SK-N-DZ (cell line): ENCODE data around the gene SPDYC.
"Not testable (repeated sequence)": the region's sequence is repeated elsewhere in the genome, so short reads cannot be mapped to it uniquely, and the experiment has no call there.

Experiments used
- DNase-seq: peaks from one replicate; pipeline ENCODE4 v3.0.0-alpha.2; 2015; ENCODE audit warnings: low spot score

SPDYC gene

DNA sequence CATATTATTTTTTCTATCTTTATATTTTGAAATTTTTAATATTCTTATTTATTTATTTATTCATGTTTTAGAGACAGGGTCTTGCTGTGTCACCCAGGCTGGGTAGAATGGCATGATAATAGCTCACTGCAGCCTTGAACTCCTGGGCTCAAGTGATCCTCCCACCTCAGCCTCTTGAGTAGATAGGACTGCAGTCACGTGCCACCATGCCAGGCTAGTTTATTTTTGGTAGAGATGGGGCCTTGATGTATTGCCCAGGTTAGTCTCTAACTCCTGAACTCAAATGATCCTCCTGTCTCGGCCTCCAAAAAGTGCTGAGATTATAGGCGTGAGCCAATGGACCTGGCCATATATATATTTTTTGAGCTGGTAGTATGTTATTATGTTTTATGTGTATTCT lies 2.4 kb upstream of the SPDYC start:
- no peak for DNase-seq

- no peak for DNase-seq
These were observed 830 bp upstream of the SPDYC start for GRCh38 chr11:65169164-65169641.

DNA sequence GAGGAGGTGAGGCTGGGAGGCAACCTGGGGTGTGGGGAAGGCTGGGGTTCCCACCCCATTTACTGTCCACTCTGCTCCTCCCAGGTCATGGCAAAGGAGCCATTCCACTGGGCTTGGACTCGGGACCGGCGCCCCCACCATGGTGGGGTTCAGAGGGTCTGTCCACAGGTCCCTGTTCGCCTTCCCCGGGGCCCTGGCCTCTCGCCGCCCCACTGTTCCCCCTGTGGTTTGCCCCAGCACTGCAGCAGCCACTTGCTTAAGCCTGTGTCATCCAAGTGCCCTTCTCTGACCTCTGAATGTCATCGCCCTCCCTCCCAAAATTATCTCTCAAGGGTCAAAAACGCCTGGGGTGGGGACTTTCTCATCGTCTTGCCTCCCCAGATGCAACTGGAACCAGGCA lies 2.6 kb downstream of the SPDYC start:
- no peak for DNase-seq

DNA sequence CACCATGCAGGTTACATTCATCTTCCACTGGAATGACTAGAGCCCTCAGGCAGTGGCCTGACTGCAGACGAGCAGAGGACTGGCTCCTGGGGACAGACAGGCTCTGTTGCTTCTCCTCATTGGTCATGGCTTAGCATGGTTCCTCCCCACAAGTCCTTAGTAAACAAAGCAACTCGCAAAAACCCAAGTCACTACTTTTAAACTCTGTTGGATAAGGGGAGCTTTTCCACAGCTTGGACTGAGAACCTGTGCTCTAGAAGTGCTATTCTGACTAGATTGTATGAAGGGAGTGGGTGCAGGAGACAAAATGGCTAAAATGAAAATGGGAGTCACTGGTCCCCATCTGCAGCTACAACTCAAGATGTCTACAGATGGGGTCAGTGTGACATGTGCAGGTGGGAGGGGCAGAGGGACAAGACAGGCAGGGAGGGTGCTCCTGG lies 4.6 kb downstream of the SPDYC start:
- DNase-seq = not testable (repeated sequence)

DNA sequence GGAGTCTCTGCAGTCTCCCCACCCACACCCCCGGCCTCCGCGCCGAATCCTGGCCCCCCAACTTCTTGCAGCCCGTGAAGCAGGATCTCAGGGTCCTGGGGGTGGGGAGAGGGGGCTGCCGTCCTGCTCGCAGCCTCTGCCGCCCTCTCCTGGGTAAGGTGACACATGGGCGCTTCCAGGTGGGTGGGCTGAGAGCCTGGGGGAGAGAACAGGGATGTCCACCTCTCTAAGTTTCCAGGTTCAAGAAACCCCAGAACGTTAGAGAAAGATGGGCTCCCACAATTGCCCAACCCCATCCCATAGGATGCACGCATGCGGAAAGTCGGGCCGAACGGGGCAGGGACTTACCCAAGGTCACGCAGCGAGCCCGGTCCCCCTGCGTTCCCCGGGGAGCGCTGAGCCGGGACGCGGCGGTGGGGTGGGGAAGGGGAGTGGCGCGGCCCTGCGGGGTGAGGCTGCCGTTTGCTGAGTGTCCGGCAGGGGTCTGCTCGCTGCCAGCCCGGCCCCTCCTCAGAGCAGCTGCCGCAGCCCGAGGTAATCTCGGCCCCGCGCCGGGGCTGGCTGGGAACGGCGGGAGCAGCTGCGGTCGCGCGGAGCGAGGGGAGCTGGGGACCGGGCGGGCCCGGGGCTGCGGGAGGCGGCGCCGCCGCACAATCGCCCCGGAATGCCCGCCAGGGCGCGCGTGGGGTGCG lies 11.0 kb downstream of the SPDYC start:
- peak; percentile 79 for DNase-seq

- DNase-seq = peak; percentile 73
These were observed 11.7 kb downstream of the SPDYC start, which contains the start of gene CAPN1 for GRCh38 chr11:65181569-65182257. CAPN1 (plus strand) TSS chr11:65181928; CDS start chr11:65182702, 774 bp downstream.

- DNase-seq = peak; percentile 29
These were observed 12.5 kb downstream of the SPDYC start for GRCh38 chr11:65182258-65183170.

DNA sequence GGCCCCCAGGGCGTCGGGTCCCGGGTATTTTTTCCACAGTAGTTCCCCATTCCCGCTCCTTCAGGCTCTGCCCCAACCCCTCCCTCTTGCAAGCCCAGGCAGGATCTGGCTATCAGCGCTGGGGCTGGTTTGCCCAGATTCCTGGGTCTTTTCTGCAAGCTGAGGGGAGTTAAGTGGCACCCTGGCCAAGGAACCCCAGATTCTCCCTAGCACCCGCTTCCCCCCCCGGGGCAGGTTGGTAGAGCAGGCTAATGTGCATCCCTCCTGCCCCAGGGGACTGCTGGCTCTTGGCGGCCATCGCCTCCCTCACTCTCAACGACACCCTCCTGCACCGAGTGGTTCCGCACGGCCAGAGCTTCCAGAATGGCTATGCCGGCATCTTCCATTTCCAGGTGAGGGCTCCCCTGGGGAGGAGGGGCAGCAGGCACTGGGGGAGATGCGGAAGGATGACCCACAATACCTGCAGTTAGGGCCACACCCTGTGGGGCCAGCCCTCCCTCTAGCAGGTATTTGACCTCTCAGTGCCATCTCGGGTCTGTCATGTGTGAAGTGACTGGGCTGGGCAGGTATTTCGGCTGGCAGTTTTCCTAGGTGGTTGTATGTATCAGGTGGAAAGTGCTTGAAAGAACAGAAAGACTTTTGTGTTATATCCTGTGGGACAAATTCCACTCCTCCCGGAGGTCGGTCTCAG lies 13.3 kb downstream of the SPDYC start:
- no peak for DNase-seq

GRCh38 chr11:65184146-65184545 lies 14.1 kb downstream of the SPDYC start:
- no peak for DNase-seq

DNA sequence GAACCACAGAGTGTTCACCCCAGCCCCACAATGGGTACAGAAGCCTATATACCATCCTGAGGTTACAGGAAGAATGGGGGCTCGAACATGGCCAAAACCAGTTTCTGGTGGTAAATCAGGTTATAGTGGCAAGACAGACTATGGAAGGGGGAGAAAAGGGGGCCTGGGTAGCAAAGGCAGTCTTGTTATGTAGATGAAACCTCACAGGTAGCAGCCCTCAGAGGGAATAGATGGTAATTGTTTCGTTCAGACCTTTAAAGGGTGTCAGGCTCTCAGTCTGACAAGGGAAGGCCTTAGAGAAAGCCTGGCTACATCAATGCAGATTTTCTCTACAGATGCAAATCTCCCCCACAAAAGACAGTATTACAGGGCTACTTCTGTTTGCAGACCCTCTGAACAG lies 15.1 kb downstream of the SPDYC start:
- DNase-seq = no peak

DNA sequence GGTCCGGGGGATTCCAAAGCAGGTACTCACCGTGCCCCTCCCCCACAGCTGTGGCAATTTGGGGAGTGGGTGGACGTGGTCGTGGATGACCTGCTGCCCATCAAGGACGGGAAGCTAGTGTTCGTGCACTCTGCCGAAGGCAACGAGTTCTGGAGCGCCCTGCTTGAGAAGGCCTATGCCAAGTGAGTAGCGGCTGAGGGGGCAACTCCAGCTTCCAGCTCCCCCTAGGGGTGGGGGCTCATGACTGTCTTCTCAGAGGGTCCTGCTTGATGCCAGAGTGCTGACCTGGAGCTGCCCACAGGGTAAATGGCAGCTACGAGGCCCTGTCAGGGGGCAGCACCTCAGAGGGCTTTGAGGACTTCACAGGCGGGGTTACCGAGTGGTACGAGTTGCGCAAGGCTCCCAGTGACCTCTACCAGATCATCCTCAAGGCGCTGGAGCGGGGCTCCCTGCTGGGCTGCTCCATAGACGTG lies 15.9 kb downstream of the SPDYC start:
- no peak for DNase-seq

DNA sequence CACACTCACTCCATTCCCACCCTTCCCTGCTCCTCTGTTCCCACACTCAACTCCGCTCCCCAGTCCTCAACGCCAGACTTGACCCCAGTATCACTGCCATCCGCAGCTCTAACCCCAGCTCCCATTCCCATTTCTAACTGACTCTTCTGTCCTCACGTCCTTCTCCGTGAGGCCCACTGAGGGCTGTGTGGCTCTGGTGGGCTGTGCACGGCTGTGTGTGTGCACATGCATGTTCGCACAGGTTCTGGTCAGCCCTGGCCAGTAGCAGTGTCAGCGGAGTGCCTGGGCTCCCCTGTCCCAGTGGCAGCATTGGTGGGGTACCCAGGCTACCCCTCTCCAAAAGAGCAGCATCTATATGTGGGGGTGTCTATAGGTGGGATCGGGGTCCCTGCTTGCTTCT lies 16.7 kb downstream of the SPDYC start:
- DNase-seq = no peak

GRCh38 chr11:65187146-65187675 lies 17.2 kb downstream of the SPDYC start:
- DNase-seq = no peak

DNA sequence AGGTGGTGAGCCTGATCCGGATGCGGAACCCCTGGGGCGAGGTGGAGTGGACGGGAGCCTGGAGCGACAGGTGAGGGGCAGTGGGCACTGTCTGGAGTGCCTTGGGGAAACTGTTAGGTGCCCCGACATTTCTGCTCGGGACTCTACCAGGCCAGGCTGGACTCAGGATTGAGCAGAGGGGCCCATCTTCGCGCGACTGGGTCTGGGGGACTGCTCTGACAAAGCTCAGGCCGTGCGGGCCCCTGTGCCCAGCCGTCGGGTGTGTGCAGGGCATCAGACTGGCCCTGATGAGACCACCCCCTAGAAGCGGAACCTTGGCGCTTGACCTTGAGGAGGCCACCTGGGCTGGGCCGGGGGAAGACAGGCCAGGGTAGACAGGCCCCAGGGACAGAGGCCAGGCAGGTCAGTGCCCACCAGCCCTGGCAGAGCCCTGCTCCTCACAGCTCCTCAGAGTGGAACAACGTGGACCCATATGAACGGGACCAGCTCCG lies 18.0 kb downstream of the SPDYC start:
- DNase-seq = no peak

DNA sequence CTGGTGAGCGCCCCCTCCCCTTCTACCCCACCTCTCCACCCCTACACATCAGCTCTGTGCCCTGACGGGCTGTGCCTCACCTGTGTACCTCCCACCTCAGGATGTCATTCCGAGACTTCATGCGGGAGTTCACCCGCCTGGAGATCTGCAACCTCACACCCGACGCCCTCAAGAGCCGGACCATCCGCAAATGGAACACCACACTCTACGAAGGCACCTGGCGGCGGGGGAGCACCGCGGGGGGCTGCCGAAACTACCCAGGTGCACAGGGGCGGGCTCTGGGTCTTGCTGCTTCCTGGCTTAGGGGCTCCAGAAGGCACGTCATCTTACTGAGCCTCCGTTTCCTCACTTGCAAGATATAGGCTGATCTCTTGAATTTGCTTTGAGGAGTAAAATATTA lies 18.5 kb downstream of the SPDYC start:
- DNase-seq = no peak

DNA sequence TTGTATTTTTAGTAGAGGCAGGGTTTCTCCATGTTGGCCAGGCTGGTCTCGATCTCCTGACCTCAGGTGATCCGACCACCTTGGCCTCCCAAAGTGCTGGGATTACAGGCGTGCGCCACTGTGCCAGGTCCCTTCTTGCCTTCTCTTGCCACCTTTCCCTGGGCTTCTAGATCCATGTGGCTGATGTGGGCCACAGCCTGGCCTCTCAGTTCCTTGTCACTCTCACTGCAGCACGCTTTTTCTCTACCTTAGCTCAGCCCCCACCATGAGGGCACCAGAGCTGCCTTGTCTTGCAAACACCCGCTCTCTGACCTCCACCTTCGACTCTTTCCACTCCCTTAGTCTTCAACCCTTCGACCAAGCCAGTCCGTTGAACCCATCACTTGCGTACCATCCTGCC lies 19.2 kb downstream of the SPDYC start:
- no peak for DNase-seq

GRCh38 chr11:65194564-65194963 lies 24.5 kb downstream of the SPDYC start:
- no peak for DNase-seq

DNA sequence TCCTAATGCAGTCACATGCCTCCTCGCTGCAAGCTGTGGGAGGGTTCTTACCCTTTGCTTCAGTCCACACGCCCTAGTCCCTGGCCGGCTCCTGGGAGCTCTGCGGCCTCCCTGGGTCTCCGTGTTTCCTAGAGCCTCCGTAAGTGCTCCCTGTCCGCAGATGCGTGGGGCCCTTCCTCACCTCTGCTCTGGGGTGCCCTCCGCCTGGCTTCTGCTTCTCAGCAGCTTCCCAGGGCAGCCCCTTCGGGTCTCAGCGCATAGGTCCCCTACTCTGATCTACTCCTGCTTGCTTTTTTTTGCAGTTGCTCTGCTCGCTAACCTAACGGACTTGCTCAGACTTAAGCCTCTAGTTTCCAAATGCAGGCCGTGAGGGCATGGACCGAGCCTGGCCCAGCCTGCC lies 34.1 kb downstream of the SPDYC start:
- no peak for DNase-seq

DNA sequence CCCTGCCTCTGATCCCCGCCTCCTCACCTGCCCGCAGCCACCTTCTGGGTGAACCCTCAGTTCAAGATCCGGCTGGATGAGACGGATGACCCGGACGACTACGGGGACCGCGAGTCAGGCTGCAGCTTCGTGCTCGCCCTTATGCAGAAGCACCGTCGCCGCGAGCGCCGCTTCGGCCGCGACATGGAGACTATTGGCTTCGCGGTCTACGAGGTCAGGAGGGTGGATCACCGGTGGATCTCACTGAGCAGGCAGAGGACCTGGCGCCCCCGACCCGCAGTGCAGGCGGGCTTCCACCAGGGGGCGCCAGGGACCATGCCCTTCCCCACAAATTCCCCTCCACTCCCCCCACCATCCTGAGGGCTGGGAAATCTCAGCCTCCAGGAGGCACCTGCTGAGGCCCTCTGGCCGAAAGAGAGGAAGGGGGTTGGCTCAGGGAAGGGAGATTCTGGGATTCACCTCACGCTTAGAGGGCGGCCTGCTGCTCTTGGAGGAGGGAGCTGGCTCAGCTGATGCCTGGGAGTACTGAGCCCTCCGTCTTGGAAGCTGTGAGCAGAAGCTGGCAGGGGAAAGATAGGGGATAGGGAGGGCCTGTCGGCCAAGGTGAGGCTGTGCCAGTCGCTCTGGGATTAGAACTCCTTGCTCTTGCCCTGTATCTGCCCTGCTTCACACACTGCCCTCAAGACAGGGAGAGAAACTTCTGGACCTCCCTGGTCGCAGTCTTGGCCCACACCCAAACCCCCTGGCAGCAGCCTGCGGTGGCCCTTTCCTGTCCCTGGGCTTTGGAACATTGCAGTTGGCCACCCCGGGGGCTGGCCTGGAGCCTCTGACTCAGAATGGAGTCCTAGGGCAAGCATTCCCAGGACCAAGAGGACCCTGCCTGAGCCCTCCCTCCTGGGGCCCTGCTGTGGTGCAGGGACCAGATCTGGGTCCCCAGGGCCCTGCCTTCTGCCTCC lies 34.9 kb downstream of the SPDYC start:
- peak; percentile 67 for DNase-seq

DNA sequence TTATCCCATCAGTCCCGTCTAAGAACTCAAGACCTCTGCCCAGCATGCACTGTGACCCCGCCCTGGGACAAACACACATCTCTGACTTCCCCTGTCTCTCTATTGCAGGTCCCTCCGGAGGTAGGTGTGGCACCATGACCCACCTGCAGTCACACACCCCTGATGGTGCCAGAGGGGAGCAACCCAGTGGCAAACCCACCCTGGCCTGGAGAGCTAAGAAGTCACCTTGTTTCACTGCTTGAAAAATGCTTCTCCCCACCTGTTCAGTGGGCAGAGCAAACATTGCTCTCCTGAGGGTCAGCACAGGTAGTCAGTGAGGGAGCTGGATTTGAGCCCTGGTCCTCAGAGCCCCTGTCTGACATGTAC lies 35.6 kb downstream of the SPDYC start:
- no peak for DNase-seq
